T follicular helper cell (primary cell): Measurements from ENCODE around the gene TM7SF2.

Experiments used
- DNase-seq: peaks from one replicate; pipeline ENCODE4 v3.0.0-alpha.2; 2020; ENCODE audit warnings: low read depth

Gene TM7SF2

DNA sequence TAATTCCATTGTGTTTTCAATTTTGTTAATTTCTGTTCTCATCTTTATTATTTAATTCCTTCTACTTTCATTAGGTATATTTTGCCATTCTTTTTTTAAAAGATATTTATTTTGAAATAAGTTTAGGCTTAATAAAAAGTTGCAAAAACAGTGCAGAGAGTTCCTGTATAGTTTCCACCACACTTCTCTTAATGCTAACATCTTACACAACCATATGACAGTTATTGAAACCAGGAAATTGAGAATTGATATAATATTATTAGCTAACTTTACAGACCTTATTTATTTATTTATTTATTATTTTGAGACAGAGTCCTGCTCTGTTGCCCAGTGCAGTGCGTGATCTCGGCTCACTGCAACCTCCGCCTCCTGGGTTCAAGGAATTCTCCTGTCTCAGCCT, 44.6 kb downstream of the TM7SF2 start:
- no peak for DNase-seq

- DNase-seq: no peak
Observed at GRCh38 chr11:65156926-65157325, 45.3 kb downstream of the TM7SF2 start.

- DNase-seq: no peak
Observed at GRCh38 chr11:65157336-65157735, 45.7 kb downstream of the TM7SF2 start.

DNA sequence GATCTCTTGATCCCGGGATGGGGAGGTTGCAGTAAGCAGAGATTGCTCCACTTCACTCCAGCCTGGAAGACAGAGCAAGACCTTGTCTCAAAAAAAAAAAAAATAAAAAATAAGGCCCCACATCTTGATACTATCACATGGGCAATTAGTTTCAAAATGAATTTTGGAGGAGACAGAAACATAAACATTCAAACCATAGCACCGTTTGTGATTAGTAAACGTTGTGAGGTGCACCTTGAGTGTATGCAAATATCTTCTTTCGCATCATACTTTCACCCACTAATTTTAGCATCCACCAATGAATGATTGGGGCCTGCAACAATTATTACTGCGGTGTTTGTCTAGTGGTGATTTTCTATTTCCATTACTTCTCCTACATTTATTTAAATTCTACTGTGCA, 47.3 kb downstream of the TM7SF2 start:
- no peak for DNase-seq

DNA sequence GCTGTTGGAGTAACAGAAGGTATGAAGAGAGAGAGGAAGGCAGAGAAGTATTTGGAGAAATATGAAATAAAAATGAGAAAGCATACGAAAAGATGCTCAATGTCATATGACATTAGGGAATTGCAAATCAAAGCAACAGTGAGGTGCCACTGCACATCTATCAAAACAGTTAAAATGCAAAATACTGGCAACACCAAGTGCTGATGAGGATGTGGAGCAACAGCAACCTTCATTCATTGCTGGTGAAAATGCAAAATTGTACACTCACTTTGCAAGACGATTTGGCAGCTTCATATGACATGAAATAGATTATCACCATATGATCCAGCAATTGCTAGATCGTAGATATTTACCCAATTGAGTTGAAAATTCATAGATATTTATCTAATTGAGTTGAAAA, 49.0 kb downstream of the TM7SF2 start:
- DNase-seq: no peak

DNA sequence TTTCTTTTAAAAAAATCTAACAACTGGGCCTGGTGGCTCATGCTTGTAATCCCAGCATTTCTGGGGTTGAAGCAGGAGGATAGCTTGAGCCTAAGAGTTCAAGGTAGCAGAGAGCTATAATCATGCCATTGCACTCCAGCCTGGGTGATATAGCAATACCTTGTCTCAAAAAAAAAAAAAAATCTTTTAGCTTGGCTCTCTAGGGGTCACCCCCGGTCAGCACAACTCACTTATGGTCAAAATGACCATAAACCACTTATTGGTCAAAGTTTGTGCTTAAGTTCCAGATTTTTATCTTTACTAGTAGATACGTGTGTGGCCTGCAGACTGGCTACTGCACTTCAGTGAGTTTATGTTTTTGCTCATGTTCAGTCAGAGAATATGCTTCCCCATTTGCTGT, 52.0 kb downstream of the TM7SF2 start:
- DNase-seq: no peak
